Body of pancreas (tissue), 4 donors: ENCODE measurements around the gene KREMEN2.
"Not testable (repeated sequence)": the region's sequence is repeated elsewhere in the genome, so short reads cannot be mapped to it uniquely, and the experiment has no call there.

Source experiments
- CTCF ChIP-seq, 7 experiments: fragments of 450-650 bp in 4 of 7; fragments of 200-600 bp in 3 of 7; sonication (generic) in 3 of 7; IDR thresholded peaks; one replicate each; pipeline ENCODE4 v1.5.1; 2016 to 2019; ENCODE audit warnings: antibody characterized with exemption in 7 of 7
- POLR2A ChIP-seq, 3 donors: fragments of 450-650 bp; IDR thresholded peaks; one replicate each; pipeline ENCODE4 v1.6.1; 2016; ENCODE audit warnings: antibody characterized with exemption in 3 of 3, mild to moderate bottlenecking in 2 of 3

DNA sequence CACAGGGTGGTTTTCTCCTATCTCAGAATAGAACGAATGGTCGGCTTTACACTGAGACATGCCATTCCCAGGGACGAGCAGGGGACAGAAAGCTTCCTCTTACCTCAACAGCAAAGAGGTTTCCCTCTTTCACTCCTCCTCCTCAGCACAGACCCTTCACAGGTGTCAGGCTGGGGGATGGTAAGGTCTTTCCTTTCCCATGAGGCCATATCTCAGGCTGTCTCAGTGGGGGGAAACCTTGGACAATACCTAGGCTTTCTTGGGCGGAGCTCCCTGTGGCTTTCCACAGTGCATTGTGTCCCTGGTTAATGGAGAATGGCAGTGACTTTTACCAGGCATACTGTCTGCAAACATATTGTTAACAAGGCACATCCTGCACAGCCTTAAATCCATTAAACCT is 35.9 kb upstream of the KREMEN2 start:
- not testable (repeated sequence) for TF ChIP-seq CTCF, POLR2A (IDR thresholded peaks at IDR 0.05)
